NCI-H345 (cell line): Measurements from ENCODE around the gene TP53RK.

Experiments
- DNase-seq: peaks from one replicate; lab custom pipeline; 2025; lab: John Stamatoyannopoulos, UW

Gene TP53RK

GRCh38 chr20:46706242-46706641 is 17.0 kb upstream of the TP53RK start:
- no peak for DNase-seq

GRCh38 chr20:46705378-46705729 is 16.1 kb upstream of the TP53RK start:
- no peak for DNase-seq

GRCh38 chr20:46704714-46705377 is 15.6 kb upstream of the TP53RK start:
- no peak for DNase-seq

- DNase-seq, result no peak
Observed at GRCh38 chr20:46703435-46703834, 14.2 kb upstream of the TP53RK start.

- no peak for DNase-seq
Observed at GRCh38 chr20:46702447-46703203, 13.4 kb upstream of the TP53RK start.

GRCh38 chr20:46701986-46702385 is 12.7 kb upstream of the TP53RK start:
- no peak for DNase-seq

- no peak for DNase-seq
Observed at GRCh38 chr20:46701556-46701955, 12.3 kb upstream of the TP53RK start.

- DNase-seq, result no peak
Observed at GRCh38 chr20:46701057-46701456, 11.8 kb upstream of the TP53RK start.

GRCh38 chr20:46700481-46700880 is 11.2 kb upstream of the TP53RK start:
- DNase-seq, result peak; percentile 26

- DNase-seq, result no peak
Observed at GRCh38 chr20:46699651-46700359, 10.6 kb upstream of the TP53RK start.

GRCh38 chr20:46698788-46699187 is 9.5 kb upstream of the TP53RK start:
- DNase-seq, result no peak

- DNase-seq, result no peak
Observed at GRCh38 chr20:46696791-46697279, 7.6 kb upstream of the TP53RK start.

- DNase-seq, result peak; percentile 44
Observed at GRCh38 chr20:46695892-46696291, 6.6 kb upstream of the TP53RK start.

- DNase-seq, result no peak
Observed at GRCh38 chr20:46694484-46694883, 5.2 kb upstream of the TP53RK start.

- no peak for DNase-seq
Observed at GRCh38 chr20:46691196-46691595, 2.0 kb upstream of the TP53RK start.

- DNase-seq, result no peak
Observed at GRCh38 chr20:46690219-46691106, 1.2 kb upstream of the TP53RK start.

GRCh38 chr20:46689754-46690085 is 476 bp upstream of the TP53RK start:
- no peak for DNase-seq

GRCh38 chr20:46688151-46689081 is 828 bp downstream of the TP53RK start:
- DNase-seq, result peak; percentile 38

GRCh38 chr20:46683939-46684750 is 5.1 kb downstream of the TP53RK start:
- no peak for DNase-seq

GRCh38 chr20:46683668-46683938 is 5.6 kb downstream of the TP53RK start:
- no peak for DNase-seq
